GM19395 (cell line): Measurements from ENCODE around the gene SPACA4.

Experiments used
- ATAC-seq: cut with Tn5 transposase; IDR thresholded peaks from one replicate; pipeline ENCODE4 v1.9.1; 2021; ENCODE audit warnings: mild to moderate bottlenecking, moderate library complexity; ENCODE audit not compliant: unreplicated experiment

Gene SPACA4

DNA sequence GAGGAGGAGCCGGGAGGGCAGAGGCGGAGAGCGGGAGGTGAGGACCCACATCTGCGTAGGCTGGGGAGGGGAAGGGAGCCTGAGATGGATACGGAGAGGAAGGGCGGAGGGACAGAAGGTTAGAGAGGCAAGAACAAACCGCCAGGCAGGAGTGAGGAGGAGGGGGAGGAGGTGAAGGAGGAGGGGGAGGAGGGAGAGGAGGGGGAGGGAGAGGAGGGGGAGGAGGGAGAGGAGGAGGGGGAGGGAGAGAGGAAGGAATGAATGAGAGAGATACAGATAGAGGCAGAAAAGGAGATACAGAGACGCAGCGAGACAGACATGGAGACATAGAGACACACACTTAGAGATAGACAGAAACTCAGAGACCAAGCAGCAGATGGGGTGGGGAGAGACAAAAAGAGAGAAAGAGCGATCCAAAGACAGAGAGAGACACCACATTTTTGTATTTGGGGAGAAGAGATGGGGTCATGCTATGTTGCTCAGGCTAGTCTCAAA, 40.2 kb downstream of the SPACA4 start:
- no peak for ATAC-seq

DNA sequence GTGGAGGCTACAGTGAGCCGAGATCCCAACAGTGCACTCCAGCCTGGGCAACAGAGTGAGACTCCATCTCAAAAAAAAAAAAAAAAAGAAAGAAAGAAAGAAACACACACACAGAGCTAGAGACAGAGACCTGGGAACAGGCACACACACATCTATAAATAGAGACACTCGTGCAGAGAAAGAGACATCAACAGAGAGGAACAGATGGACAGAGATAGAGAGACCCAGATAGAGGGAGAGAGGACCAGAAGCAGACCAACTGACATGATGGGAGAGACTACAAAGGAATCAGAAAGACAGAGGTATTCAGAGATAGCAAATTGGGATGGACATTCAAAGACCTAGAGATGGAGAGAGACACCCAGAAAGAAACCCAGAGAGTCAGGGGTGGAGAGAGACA, 41.6 kb downstream of the SPACA4 start:
- no peak for ATAC-seq

DNA sequence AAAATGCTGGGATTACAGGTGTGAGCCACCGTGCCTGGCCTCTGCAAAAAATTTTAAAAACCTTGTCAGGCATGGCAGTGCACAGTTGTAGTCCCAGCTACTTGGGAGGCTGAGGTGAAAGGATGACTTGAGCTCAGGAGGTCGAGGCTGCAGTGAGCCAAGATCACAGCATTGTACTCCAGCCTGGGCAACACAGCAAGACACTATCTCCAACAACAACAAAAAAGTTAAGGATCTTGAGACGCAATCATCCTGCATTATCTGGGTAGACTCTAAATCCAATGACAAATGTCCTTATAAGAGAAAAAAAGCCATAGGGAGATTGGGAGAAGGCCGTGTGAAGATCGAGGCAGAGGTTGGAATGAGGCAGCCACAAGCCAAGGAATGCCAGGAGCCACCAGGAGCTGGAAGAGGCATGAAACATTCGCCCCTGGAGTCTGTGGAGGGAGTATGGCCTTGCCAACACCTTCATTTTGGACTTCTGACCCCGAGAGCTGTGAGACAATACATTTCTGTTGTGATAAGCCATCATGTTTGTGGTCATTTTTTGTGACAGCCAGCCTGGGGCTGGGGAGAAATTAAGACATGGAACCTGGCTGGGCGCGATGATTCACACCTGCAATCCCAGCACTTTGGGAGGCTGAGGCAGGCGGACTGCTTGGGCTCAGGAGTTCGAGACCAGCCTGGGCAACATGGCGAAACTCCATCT, 44.6 kb downstream of the SPACA4 start:
- no peak for ATAC-seq

DNA sequence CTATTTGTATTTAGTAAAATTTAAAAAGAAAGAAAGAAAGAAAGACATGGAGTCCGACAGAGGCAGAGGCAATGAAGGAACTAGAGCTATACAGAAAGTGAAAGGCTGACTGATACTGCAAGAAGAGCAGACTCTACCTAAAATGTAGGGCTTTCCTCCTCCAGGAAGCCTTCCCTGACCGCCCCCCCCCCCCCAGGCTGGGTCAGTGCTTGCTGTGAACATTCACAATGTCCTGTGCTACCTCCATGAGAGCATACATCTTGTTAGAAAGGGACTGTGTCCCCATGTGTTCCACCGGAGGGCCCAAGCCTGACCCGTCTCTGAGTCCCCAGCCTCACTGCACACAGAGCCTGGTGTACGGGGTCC, 45.1 kb downstream of the SPACA4 start:
- ATAC-seq, result no peak

DNA sequence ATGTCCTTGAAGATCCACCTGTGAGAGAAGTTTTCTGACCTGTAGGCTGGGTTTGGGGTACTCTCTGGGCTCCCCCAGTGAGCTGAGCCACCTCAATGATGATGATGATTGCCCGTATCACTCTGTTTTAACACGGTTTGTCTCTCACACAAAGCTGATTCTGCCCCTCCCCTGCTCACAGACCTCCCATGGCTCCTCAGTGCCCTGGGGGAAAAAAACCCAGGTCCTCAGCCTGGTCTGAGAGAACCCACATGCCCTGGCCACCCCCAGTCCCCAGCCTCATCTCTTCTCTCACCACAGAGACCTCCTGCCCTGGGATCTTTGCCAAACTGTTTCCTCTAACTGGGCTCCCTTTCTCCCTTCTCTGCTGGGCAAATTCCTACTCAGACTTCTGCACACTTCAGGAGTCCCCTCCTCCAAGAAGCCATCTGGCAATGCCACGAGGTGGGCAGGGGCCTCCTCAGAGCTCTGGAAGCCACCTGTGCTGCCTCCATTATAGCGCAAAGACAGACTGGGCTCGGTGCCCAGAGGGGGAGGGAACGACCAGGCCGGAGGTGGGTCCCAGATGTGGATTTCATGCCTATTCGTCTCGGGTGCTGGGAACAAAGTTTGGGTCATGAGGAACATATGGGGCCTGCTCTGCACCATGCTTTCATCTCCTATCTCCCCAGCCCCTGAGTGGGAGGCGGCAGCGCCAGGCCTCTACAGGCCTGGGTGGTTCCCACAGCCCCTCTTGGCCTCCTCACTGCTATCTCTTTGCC, 47.9 kb downstream of the SPACA4 start:
- ATAC-seq, result no peak

DNA sequence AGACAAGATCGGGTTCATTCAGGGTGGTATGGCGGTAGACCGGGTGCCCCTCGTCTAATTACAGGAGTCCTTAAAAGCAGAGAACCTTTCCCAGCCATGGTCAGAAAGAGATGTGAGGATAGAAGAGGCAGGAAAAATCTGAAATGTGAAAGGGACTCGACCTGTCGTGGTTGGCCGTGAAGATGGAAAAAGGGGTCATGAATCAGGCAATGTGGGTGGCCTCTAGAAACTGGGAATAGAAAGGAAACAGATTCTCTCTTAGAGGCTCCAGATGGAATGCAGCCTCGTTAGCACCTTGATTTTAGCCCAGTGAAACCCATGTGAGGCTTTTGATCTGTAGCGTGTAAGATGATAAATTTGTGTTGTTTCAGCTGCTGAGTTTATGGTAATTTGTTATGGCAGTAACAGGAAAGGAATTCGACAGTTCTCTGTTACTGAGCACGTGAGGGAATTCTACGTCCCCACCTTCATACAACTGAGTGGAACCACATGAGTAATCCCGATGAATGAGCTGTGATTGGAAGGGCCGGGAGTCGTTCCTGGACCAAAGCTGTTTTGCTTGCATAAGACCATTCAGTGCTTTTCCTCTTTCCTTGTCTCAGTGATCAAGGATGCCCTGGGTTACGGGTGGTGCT, 50.4 kb downstream of the SPACA4 start:
- ATAC-seq, result no peak
